Measurements from ENCODE around the gene SLC9B2. TPM values are rescaled to one million over a fixed set of nuclear protein-coding genes. Genes with fewer than 3 reads are reported as not detected.
"Not testable (repeated sequence)": the region's sequence is repeated elsewhere in the genome, so short reads cannot be mapped to it uniquely, and the experiment has no call there.

The SLC9B2 gene
- total and polyA plus RNA-seq, 2 donors (not counting 1 experiment from before 2014, with no cell fraction given), result 16.4 to 37.6 TPM

DNA sequence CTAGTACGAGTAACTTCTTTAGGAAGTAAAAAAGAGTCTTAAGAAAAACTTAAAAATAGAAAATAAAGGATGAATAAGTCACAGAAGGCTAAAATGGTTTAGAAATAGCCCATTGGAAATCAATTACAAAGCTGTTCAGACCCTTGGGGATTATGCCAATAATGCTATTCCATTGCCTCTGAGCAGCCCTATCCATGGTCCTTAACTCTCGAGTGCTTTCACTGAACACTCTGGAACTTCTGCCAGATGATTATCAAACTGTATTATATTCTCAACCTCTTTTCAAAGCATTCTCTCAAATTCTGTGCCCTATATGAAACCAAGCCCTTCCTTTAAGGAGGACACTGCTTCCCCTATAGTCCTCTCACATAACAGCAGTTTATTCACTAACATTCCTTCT is 74.0 kb downstream of the SLC9B2 start:
- H3K27me3 ChIP-seq (replicated peaks in 1 of 4; ENCODE audit: control extremely low read depth in 1 of 4, control insufficient read depth in 3 of 4, insufficient read depth in 4 of 4, low read length in 3 of 4), result no peaks in the 10 kb centered on the region
- Mint-ChIP-seq H3K9me3 (ENCODE audit: insufficient read depth) (peaks cover 3% of the 10 kb centered on the region), H3K27me3 (no peaks in the 10 kb centered on the region), H3K4me3 (no peak overlapping the region), H3K27ac (no peak overlapping the region), H3K4me1 (no peaks in the 10 kb centered on the region)
- DNase-seq (no peak), ATAC-seq (ENCODE audit: low read depth) (no peak)
- POLR2A ChIA-PET, result no interaction called here
- no peak overlapping the region for H2AFZ ChIP-seq (ENCODE audit: insufficient read depth, low read depth, low read length, poor library complexity, severe bottlenecking)
- no peaks in the 10 kb centered on the region for H3K4me1 ChIP-seq (ENCODE audit: control insufficient read depth in 2 of 2, insufficient read depth in 2 of 2, low read length in 2 of 2)
- intact Hi-C loops (cut with micrococcal nuclease), result no loop called here
- H3K36me3 ChIP-seq (replicated peaks in 1 of 2; ENCODE audit: control extremely low read depth in 1 of 2, control insufficient read depth in 1 of 2, extremely low read depth in 1 of 2, insufficient read depth in 2 of 2, low read length in 1 of 2), result no peaks in the 10 kb centered on the region
- no peak overlapping the region for H3K4me2 ChIP-seq (replicated peaks; ENCODE audit: low read depth, low read length, poor library complexity, severe bottlenecking)
- H3K9me3 ChIP-seq (ENCODE audit: control extremely low read depth in 1 of 3, control insufficient read depth in 2 of 3, insufficient read depth in 1 of 3, low read length in 2 of 3), result peaks cover 2 to 8% (median 6%) of the 10 kb centered on the region in 3 donors
- WGBS (ENCODE audit: insufficient coverage), result 91% methylated on average over 1 of the region's 2 CpGs
- no peaks in the 10 kb centered on the region for H3K79me2 ChIP-seq (ENCODE audit: control insufficient read depth, insufficient read depth, low read length)
- CTCF ChIA-PET, result no interaction called here
- no peak overlapping the region for H3K9ac ChIP-seq (ENCODE audit: low read length)
- H4K20me1 ChIP-seq (ENCODE audit: control insufficient read depth, insufficient read depth, low read length, poor library complexity, severe bottlenecking), result no peaks in the 10 kb centered on the region
- no peak overlapping the region for H3K4me3 ChIP-seq (ENCODE audit: control extremely low read depth in 1 of 5, extremely low read depth in 1 of 5, insufficient read depth in 1 of 5, low read depth in 2 of 5, low read length in 4 of 5)
- TF ChIP-seq, protein P1, sequence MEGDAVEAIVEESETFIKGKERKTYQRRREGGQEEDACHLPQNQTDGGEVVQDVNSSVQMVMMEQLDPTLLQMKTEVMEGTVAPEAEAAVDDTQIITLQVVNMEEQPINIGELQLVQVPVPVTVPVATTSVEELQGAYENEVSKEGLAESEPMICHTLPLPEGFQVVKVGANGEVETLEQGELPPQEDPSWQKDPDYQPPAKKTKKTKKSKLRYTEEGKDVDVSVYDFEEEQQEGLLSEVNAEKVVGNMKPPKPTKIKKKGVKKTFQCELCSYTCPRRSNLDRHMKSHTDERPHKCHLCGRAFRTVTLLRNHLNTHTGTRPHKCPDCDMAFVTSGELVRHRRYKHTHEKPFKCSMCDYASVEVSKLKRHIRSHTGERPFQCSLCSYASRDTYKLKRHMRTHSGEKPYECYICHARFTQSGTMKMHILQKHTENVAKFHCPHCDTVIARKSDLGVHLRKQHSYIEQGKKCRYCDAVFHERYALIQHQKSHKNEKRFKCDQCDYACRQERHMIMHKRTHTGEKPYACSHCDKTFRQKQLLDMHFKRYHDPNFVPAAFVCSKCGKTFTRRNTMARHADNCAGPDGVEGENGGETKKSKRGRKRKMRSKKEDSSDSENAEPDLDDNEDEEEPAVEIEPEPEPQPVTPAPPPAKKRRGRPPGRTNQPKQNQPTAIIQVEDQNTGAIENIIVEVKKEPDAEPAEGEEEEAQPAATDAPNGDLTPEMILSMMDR (IDR thresholded peaks at IDR 0.05), result no peak
- no peak for TF ChIP-seq EZH2 (IDR thresholded peaks at IDR 0.05; ENCODE audit: borderline replicate concordance, insufficient read depth, low read depth, low read length, poor library complexity, severe bottlenecking)
- H3K27ac ChIP-seq (ENCODE audit: low read length in 2 of 2), result no peak overlapping the region

DNA sequence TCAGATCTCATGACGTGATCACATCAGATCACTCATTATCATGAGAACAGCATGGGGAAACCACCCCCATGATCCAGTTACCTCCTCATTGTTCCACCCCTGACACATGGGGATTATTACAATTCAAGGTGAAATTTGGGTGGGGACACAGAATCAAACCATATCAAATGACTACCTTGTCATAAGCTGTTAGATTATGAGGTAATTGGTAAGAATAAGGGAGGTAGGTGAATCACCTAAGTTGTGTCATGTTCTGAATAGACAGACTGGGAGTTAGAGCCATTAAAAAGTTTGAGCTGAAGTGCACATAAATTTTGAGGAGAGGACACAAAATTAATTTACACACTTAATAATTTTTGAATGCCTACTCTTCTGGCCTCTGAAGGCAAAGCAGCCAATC is 81.8 kb downstream of the SLC9B2 start:
- WGBS (ENCODE audit: insufficient coverage), result no CpG with 5 or more reads among the region's 1 CpG
- TF ChIP-seq EZH2 (IDR thresholded peaks at IDR 0.05; ENCODE audit: borderline replicate concordance, insufficient read depth, low read depth, low read length, poor library complexity, severe bottlenecking), result no peak
- TF ChIP-seq, protein P1 (IDR thresholded peaks at IDR 0.05), result no peak
- H3K4me3 Mint-ChIP-seq, result no peak overlapping the region
- POLR2A ChIA-PET, result no interaction called here
- H3K9ac ChIP-seq (ENCODE audit: low read length), result no peak overlapping the region
- no peak overlapping the region for H3K4me2 ChIP-seq (replicated peaks; ENCODE audit: low read depth, low read length, poor library complexity, severe bottlenecking)
- no peaks in the 10 kb centered on the region for H3K79me2 ChIP-seq (ENCODE audit: control insufficient read depth, insufficient read depth, low read length)
- CTCF ChIA-PET, result no interaction called here
- no peaks in the 10 kb centered on the region for H3K27me3 Mint-ChIP-seq
- H3K27me3 ChIP-seq (replicated peaks in 1 of 4; ENCODE audit: control extremely low read depth in 1 of 4, control insufficient read depth in 3 of 4, insufficient read depth in 4 of 4, low read length in 3 of 4), result no peaks in the 10 kb centered on the region
- no peak overlapping the region for H3K4me3 ChIP-seq (ENCODE audit: control extremely low read depth in 1 of 5, extremely low read depth in 1 of 5, insufficient read depth in 1 of 5, low read depth in 2 of 5, low read length in 4 of 5)
- DNase-seq, result no peak
- H2AFZ ChIP-seq (ENCODE audit: insufficient read depth, low read depth, low read length, poor library complexity, severe bottlenecking), result no peak overlapping the region
- intact Hi-C loops (cut with micrococcal nuclease), result no loop called here
- peaks cover 1 to 9% (median 6%) of the 10 kb centered on the region in 3 donors for H3K9me3 ChIP-seq (ENCODE audit: control extremely low read depth in 1 of 3, control insufficient read depth in 2 of 3, insufficient read depth in 1 of 3, low read length in 2 of 3)
- no peaks in the 10 kb centered on the region for H3K36me3 ChIP-seq (replicated peaks in 1 of 2; ENCODE audit: control extremely low read depth in 1 of 2, control insufficient read depth in 1 of 2, extremely low read depth in 1 of 2, insufficient read depth in 2 of 2, low read length in 1 of 2)
- no peak for ATAC-seq (ENCODE audit: low read depth)
- no peak overlapping the region for H3K27ac ChIP-seq (ENCODE audit: low read length in 2 of 2)
- no peaks in the 10 kb centered on the region for H4K20me1 ChIP-seq (ENCODE audit: control insufficient read depth, insufficient read depth, low read length, poor library complexity, severe bottlenecking)
- no peaks in the 10 kb centered on the region for H3K4me1 Mint-ChIP-seq
- no peak overlapping the region for H3K27ac Mint-ChIP-seq
- H3K4me1 ChIP-seq (ENCODE audit: control insufficient read depth in 2 of 2, insufficient read depth in 2 of 2, low read length in 2 of 2), result no peaks in the 10 kb centered on the region
- peaks cover 3% of the 10 kb centered on the region for H3K9me3 Mint-ChIP-seq (ENCODE audit: insufficient read depth)

- H4K20me1 ChIP-seq (ENCODE audit: control insufficient read depth, insufficient read depth, low read length, poor library complexity, severe bottlenecking); H3K4me1 ChIP-seq (ENCODE audit: control insufficient read depth in 2 of 2, insufficient read depth in 2 of 2, low read length in 2 of 2); H3K27me3 Mint-ChIP-seq; intact Hi-C loops (cut with micrococcal nuclease); H3K4me1 Mint-ChIP-seq; H2AFZ ChIP-seq (ENCODE audit: insufficient read depth, low read depth, low read length, poor library complexity, severe bottlenecking); CTCF ChIA-PET; H3K79me2 ChIP-seq (ENCODE audit: control insufficient read depth, insufficient read depth, low read length); H3K9me3 ChIP-seq (ENCODE audit: control extremely low read depth in 1 of 3, control insufficient read depth in 2 of 3, insufficient read depth in 1 of 3, low read length in 2 of 3); H3K4me2 ChIP-seq (replicated peaks; ENCODE audit: low read depth, low read length, poor library complexity, severe bottlenecking); ATAC-seq (ENCODE audit: low read depth); H3K4me3 Mint-ChIP-seq; H3K27ac ChIP-seq (ENCODE audit: low read length in 2 of 2); POLR2A ChIA-PET; H3K27ac Mint-ChIP-seq; DNase-seq; H3K36me3 ChIP-seq (replicated peaks in 1 of 2; ENCODE audit: control extremely low read depth in 1 of 2, control insufficient read depth in 1 of 2, extremely low read depth in 1 of 2, insufficient read depth in 2 of 2, low read length in 1 of 2); H3K9me3 Mint-ChIP-seq (ENCODE audit: insufficient read depth); H3K27me3 ChIP-seq (replicated peaks in 1 of 4; ENCODE audit: control extremely low read depth in 1 of 4, control insufficient read depth in 3 of 4, insufficient read depth in 4 of 4, low read length in 3 of 4); H3K4me3 ChIP-seq (ENCODE audit: control extremely low read depth in 1 of 5, extremely low read depth in 1 of 5, insufficient read depth in 1 of 5, low read depth in 2 of 5, low read length in 4 of 5); H3K9ac ChIP-seq (ENCODE audit: low read length): not testable (repeated sequence)
Observed at GRCh38 chr4:102993985-102994384, 82.6 kb downstream of the SLC9B2 start.

Data from B cell (primary cell).